Endothelial cell of umbilical vein (primary cell): ENCODE results near the gene HENMT1. TPM values are rescaled to one million over a fixed set of nuclear protein-coding genes. Genes with fewer than 3 reads are reported as not detected.

Experiments used
- BruUV-seq: library from RNA; stranded (reverse); fragments of 400-500 nt; replicated peaks from 2 replicates; lab custom pipeline; 2021; lab: Mats Ljungman, UMichigan
- CTCF ChIA-PET: fragments of 300-600, 350-600 bp; sonication (Branson Sonifier 250); formaldehyde crosslinking; loops from one replicate; lab custom pipeline; 2021; ENCODE audit warnings: antibody characterized with exemption, inconsistent platforms; lab: Charles Lee
- POLR2A ChIA-PET: fragments of 300-600, 350-600 bp; sonication (Branson Sonifier 250); formaldehyde crosslinking; loops from one replicate; lab custom pipeline; 2021; ENCODE audit warnings: antibody characterized with exemption, inconsistent platforms; lab: Charles Lee
- DNase-seq: peaks from one replicate; pipeline ENCODE4 v3.0.0-alpha.2; 2011; ENCODE audit warnings: low read depth, low spot score
- FAIRE-seq: peaks from 2 replicates; lab custom pipeline; 2011; peaks lifted over from hg19 to GRCh38; lab: Jason Lieb, UNC
- H2AFZ ChIP-seq: 2 replicates; pipeline ENCODE4 v1.6.0; 2012; ENCODE audit warnings: low read depth, low read length, control low read depth, inconsistent platforms
- H3K27ac ChIP-seq: 2 replicates; pipeline ENCODE4 v1.5.1; 2011; ENCODE audit warnings: low read depth, mild to moderate bottlenecking, control low read depth, low read length, moderate library complexity; ENCODE audit not compliant: insufficient read depth
- H3K27me3 ChIP-seq, 2 experiments: 2 replicates each; pipeline versions ENCODE4 v1.6.0 to v1.6.1; 2011; ENCODE audit warnings: low read length in 2 of 2, mixed read lengths in 1 of 2; ENCODE audit not compliant: control insufficient read depth in 2 of 2, insufficient read depth in 2 of 2
- H3K36me3 ChIP-seq, 2 experiments: 2 replicates in 1 of 2; 3 replicates in 1 of 2; pipeline ENCODE4 v1.5.1; 2011; ENCODE audit warnings: low read length in 2 of 2, mild to moderate bottlenecking in 1 of 2, moderate library complexity in 1 of 2; ENCODE audit not compliant: control insufficient read depth in 2 of 2, insufficient read depth in 2 of 2; ENCODE audit errors: extremely low read depth in 1 of 2
- H3K4me1 ChIP-seq: 3 replicates; pipeline ENCODE4 v1.5.1; 2011; ENCODE audit warnings: mild to moderate bottlenecking, low read length; ENCODE audit not compliant: control insufficient read depth, insufficient read depth; ENCODE audit errors: extremely low read depth
- H3K4me2 ChIP-seq: 2 replicates; pipeline ENCODE4 v1.6.1; 2011; ENCODE audit warnings: low read length, control low read depth, mixed read lengths; ENCODE audit not compliant: insufficient read depth
- H3K4me3 ChIP-seq, 3 experiments: fragments of 200-600 bp in 1 of 3; sonication (generic), shearing (Covaris generic) in 1 of 3; replicated peaks in 1 of 3; 2 replicates each; pipeline ENCODE4 v1.5.1; 2011 to 2016; ENCODE audit warnings: control low read depth in 3 of 3, low read length in 3 of 3, mild to moderate bottlenecking in 2 of 3, inconsistent platforms in 1 of 3, low read depth in 1 of 3, moderate library complexity in 1 of 3; ENCODE audit not compliant: insufficient read depth in 1 of 3
- H3K79me2 ChIP-seq: 2 replicates; pipeline ENCODE4 v1.6.0; 2012; ENCODE audit warnings: low read length, inconsistent platforms; ENCODE audit not compliant: control insufficient read depth, insufficient read depth
- H3K9ac ChIP-seq: replicated peaks from 2 replicates; pipeline ENCODE3; 2011; ENCODE audit warnings: low read length, control low read depth; ENCODE audit not compliant: insufficient read depth; ENCODE audit errors: extremely low read depth
- H3K9me1 ChIP-seq: replicated peaks from 3 replicates; pipeline ENCODE4 v1.6.0; 2011; ENCODE audit warnings: mild to moderate bottlenecking, low read length; ENCODE audit not compliant: control insufficient read depth, insufficient read depth; ENCODE audit errors: extremely low read depth
- H3K9me3 ChIP-seq: replicated peaks from 2 replicates; pipeline ENCODE4 v1.5.1; 2012; ENCODE audit warnings: low read length, inconsistent platforms; ENCODE audit not compliant: control insufficient read depth, insufficient read depth
- H4K20me1 ChIP-seq: replicated peaks from 2 replicates; pipeline ENCODE3; 2011; ENCODE audit warnings: mild to moderate bottlenecking, low read length; ENCODE audit not compliant: control insufficient read depth, insufficient read depth; ENCODE audit errors: extremely low read depth
- CTCF ChIP-seq, 2 donors: IDR thresholded peaks; 1 replicate in 1 of 2; 2 replicates in 1 of 2; pipeline ENCODE4 v1.5.1; 2011; ENCODE audit warnings: low read length in 2 of 2, mild to moderate bottlenecking in 2 of 2, moderate library complexity in 2 of 2, control low read depth in 1 of 2, inconsistent platforms in 1 of 2, low read depth in 1 of 2; ENCODE audit not compliant: insufficient read depth in 1 of 2; ENCODE audit errors: extremely low read depth in 1 of 2
- EZH2 ChIP-seq: IDR thresholded peaks from 2 replicates; pipeline ENCODE4 v1.6.1; 2012; ENCODE audit warnings: borderline replicate concordance, low read depth, mild to moderate bottlenecking, moderate library complexity, low read length, inconsistent platforms; ENCODE audit not compliant: severe bottlenecking
- GATA2 ChIP-seq: IDR thresholded peaks from 2 replicates; pipeline ENCODE4 v1.7.0; 2011; ENCODE audit warnings: low read depth, mild to moderate bottlenecking, moderate library complexity, mixed read lengths, low read length; ENCODE audit not compliant: insufficient read length, insufficient read depth
- JUN ChIP-seq: IDR thresholded peaks from 2 replicates; pipeline ENCODE4 v1.6.1; 2011; ENCODE audit warnings: borderline replicate concordance, low read depth; ENCODE audit not compliant: insufficient read length, insufficient read depth
- MYC ChIP-seq: IDR thresholded peaks from one replicate; pipeline ENCODE4 v1.6.1; 2011; ENCODE audit warnings: mild to moderate bottlenecking, low read depth, low read length
- POLR2A ChIP-seq: IDR thresholded peaks from 2 replicates; pipeline ENCODE4 v1.6.1; 2012; ENCODE audit warnings: low read depth, mild to moderate bottlenecking, control low read depth, low read length
- POLR2AphosphoS5 ChIP-seq: IDR thresholded peaks from 2 replicates; pipeline ENCODE4 v1.6.1; 2012; ENCODE audit warnings: low read depth, mild to moderate bottlenecking, control low read depth, low read length, moderate library complexity; ENCODE audit not compliant: insufficient read depth
- dilution Hi-C: fragments of 300-500 bp; cut with MboI; formaldehyde crosslinking; loops from one replicate; pipeline ENCODE4 v1.15.0; 2019; ENCODE audit warnings: low sequenced_read_pairs; ENCODE audit not compliant: extremely low pct_ligation_motif_present
- intact Hi-C: fragments of 100-400 bp; cut with micrococcal nuclease; formaldehyde crosslinking; loops from one replicate; pipeline ENCODE4 v1.10.0; 2022
- polyA plus RNA-seq, 4 experiments: library from polyadenylated mRNA; depleted of rRNA in 3 of 4; stranded (reverse) in 3 of 4; unstranded in 1 of 4; fragments of >200 nt; gene quantifications; 2 replicates each; pipeline versions ENCODE4 v1.2.1 to v1.2.3, GENCODE V29; 2011 to 2012; ENCODE audit warnings: missing spikeins in 1 of 4
- total RNA-seq: library from RNA; stranded (reverse); gene quantifications from 2 replicates; pipeline ENCODE4 v1.2.3, GENCODE V29; 2021

HENMT1 gene
- total and polyA plus RNA-seq, 2 donors (not counting 3 experiments of a cell fraction or from before 2014, with no cell fraction given) = 4.4 to 4.5 TPM

GRCh38 chr1:108646648-108647269, 14.1 kb downstream of the HENMT1 start:
- POLR2A ChIA-PET = no interaction called here
- TF ChIP-seq EZH2 = no peak
- no peak for TF ChIP-seq JUN
- TF ChIP-seq POLR2AphosphoS5 = no peak
- no peak for TF ChIP-seq CTCF (IDR thresholded peaks at IDR 0.05; ENCODE audit: extremely low read depth in 1 of 2, insufficient read depth in 1 of 2, low read depth in 1 of 2, low read length in 2 of 2)
- TF ChIP-seq GATA2 = no peak
- no peak for TF ChIP-seq POLR2A
- no peak for TF ChIP-seq MYC

More at GRCh38 chr1:108646648-108647269, 14.1 kb downstream of the HENMT1 start:
- DNase-seq = peak; percentile 14
- Histone ChIP-seq H3K9me3 (no peaks in the 10 kb centered on the region), H3K27me3 (no peaks in the 10 kb centered on the region), H3K4me1 (no peaks in the 10 kb centered on the region), H3K4me3 (no peak overlapping the region), H3K4me2 (no peak overlapping the region), H3K9me1 (no peaks in the 10 kb centered on the region), H3K9ac (no peak overlapping the region), H2AFZ (peak overlapping the region; percentile 3), H3K79me2 (no peaks in the 10 kb centered on the region), H3K27ac (no peak overlapping the region), H3K36me3 (no peaks in the 10 kb centered on the region), H4K20me1 (no peaks in the 10 kb centered on the region)
- CTCF ChIA-PET = interaction anchor here (0.8 to 5.8 kb wide), 5 partner anchors 9 to 136 kb away, joined by 3 to 340 read pairs (median 4); partner anchors contain the start of genes EEIG2, HENMT1 and PRPF38B
- dilution Hi-C loops = no loop called here
- intact Hi-C loops = loop anchor here (5.0 kb wide), 1 partner anchor 251 kb away; no protein-coding TSS in a partner anchor
- FAIRE-seq = no peak
- no TSS peak for BruUV-seq
